HepG2 (cell line): Measurements from ENCODE around the gene CCM2L. TPM values are rescaled to one million over a fixed set of nuclear protein-coding genes. Genes with fewer than 3 reads are reported as not detected.

Experiments
- ATAC-seq: fragments of 200-7000 bp; cut with Tn5 transposase; 3 replicates; pipeline ENCODE4 v1.9.1; 2020; ENCODE audit warnings: mild to moderate bottlenecking, moderate library complexity
- BruUV-seq: library from RNA; stranded (reverse); fragments of 400-500 nt; replicated peaks from 2 replicates; lab custom pipeline; 2021; lab: Mats Ljungman, UMichigan
- CTCF ChIA-PET: fragments of 300-600 bp; formaldehyde crosslinking; extraction: SDS; loops from one replicate; lab custom pipeline; 2021; ENCODE audit warnings: low total read pairs, inconsistent platforms, low intra/inter-chr PET ratio; lab: Yijun Ruan, JAX
- POLR2A ChIA-PET: fragments of 350-600 bp; sonication (Branson Sonifier 250); formaldehyde crosslinking; loops from one replicate; lab custom pipeline; 2020; ENCODE audit warnings: antibody characterized with exemption, inconsistent platforms; lab: Yijun Ruan, JAX
- DNase-seq: peaks from one replicate; pipeline ENCODE4 v3.0.0-alpha.2; 2015; ENCODE audit warnings: low spot score
- FAIRE-seq: peaks from 3 replicates; lab custom pipeline; 2011; peaks lifted over from hg19 to GRCh38; lab: Jason Lieb, UNC
- H2AFZ ChIP-seq: one replicate; pipeline ENCODE4 v1.6.1; 2011; ENCODE audit warnings: low read length, inconsistent platforms
- H3K27ac ChIP-seq: fragments of 300-600 bp; 3 replicates; pipeline ENCODE4 v1.8.0; 2011; ENCODE audit warnings: mixed run types, mild to moderate bottlenecking, mixed read lengths, low read length, inconsistent platforms; ENCODE audit not compliant: insufficient read depth; ENCODE audit errors: extremely low read length
- H3K27me3 ChIP-seq, 2 experiments: fragments of 200-600 bp in 1 of 2; 2 replicates in 1 of 2; 3 replicates in 1 of 2; pipeline versions ENCODE4 v1.6.0 to v1.8.0; 2011; ENCODE audit warnings: low read length in 2 of 2, mild to moderate bottlenecking in 2 of 2, moderate library complexity in 2 of 2, inconsistent platforms in 1 of 2; ENCODE audit not compliant: insufficient read depth in 2 of 2, control insufficient read depth in 1 of 2
- H3K36me3 ChIP-seq, 2 experiments: fragments of 200-600 bp in 1 of 2; replicated peaks in 1 of 2; 2 replicates in 1 of 2; 3 replicates in 1 of 2; pipeline versions ENCODE4 v1.5.1 to v1.8.0; 2011; ENCODE audit warnings: low read length in 2 of 2, inconsistent platforms in 1 of 2; ENCODE audit not compliant: insufficient read depth in 2 of 2, control insufficient read depth in 1 of 2
- H3K4me1 ChIP-seq: 2 replicates; pipeline ENCODE4 v1.5.1; 2012; ENCODE audit warnings: low read length, inconsistent platforms; ENCODE audit not compliant: insufficient read depth
- H3K4me2 ChIP-seq: 2 replicates; pipeline ENCODE4 v1.6.0; 2011; ENCODE audit warnings: low read depth, low read length, inconsistent platforms
- H3K4me3 ChIP-seq, 3 experiments: fragments of 200-600 bp in 1 of 3; sonication (generic), shearing (Covaris generic) in 1 of 3; replicated peaks in 1 of 3; 2 replicates each; pipeline ENCODE4 v1.5.1; 2011 to 2016; ENCODE audit warnings: low read length in 3 of 3, inconsistent platforms in 2 of 3, low read depth in 2 of 3, mild to moderate bottlenecking in 2 of 3, control low read depth in 1 of 3, mixed read lengths in 1 of 3; ENCODE audit not compliant: insufficient read depth in 1 of 3
- H3K79me2 ChIP-seq: one replicate; pipeline ENCODE4 v1.6.1; 2011; ENCODE audit warnings: low read length, inconsistent platforms; ENCODE audit not compliant: insufficient read depth
- H3K9ac ChIP-seq: 2 replicates; pipeline ENCODE4 v1.6.0; 2011; ENCODE audit warnings: mild to moderate bottlenecking, low read depth, low read length, inconsistent platforms; ENCODE audit not compliant: insufficient read depth
- H3K9me3 ChIP-seq: 2 replicates; pipeline ENCODE4 v1.5.1; 2012; ENCODE audit warnings: mild to moderate bottlenecking, low read length
- H4K20me1 ChIP-seq: 2 replicates; pipeline ENCODE4 v1.6.0; 2011; ENCODE audit warnings: inconsistent platforms, mild to moderate bottlenecking, low read length, moderate library complexity; ENCODE audit not compliant: insufficient read depth
- BHLHE40 ChIP-seq: IDR thresholded peaks from 2 replicates; pipeline ENCODE4 v1.6.1; 2011; ENCODE audit warnings: low read length, improper control_type of control experiment
- CCAR2 ChIP-seq: fragments of 200-400 bp; formaldehyde crosslinking; optimal IDR thresholded peaks from 2 replicates; pipeline ENCODE3; 2018; ENCODE audit warnings: low read depth, mild to moderate bottlenecking, low read length, moderate library complexity
- HNRNPK ChIP-seq: fragments of 200-400 bp; formaldehyde crosslinking; IDR thresholded peaks from 2 replicates; pipeline ENCODE4 v1.6.1; 2018; ENCODE audit warnings: low read length, low read depth, moderate library complexity, mild to moderate bottlenecking; ENCODE audit not compliant: poor library complexity, severe bottlenecking
- MTA1 ChIP-seq: sonication (generic); formaldehyde crosslinking; IDR thresholded peaks from 2 replicates; pipeline ENCODE4 v1.4.0; 2020; ENCODE audit warnings: missing genetic modification reagents, mild to moderate bottlenecking, borderline replicate concordance
- NPAS2 ChIP-seq: sonication (generic); formaldehyde crosslinking; IDR thresholded peaks from 2 replicates; pipeline ENCODE4 v1.8.0; 2022; ENCODE audit warnings: mild to moderate bottlenecking, missing genetic modification reagents, borderline replicate concordance
- PRPF4 ChIP-seq: fragments of 200-400 bp; formaldehyde crosslinking; IDR thresholded peaks from 2 replicates; pipeline ENCODE4 v1.6.1; 2016; ENCODE audit warnings: low read length, low read depth; ENCODE audit not compliant: poor library complexity, severe bottlenecking
- SNAPC2 ChIP-seq: sonication (generic); formaldehyde crosslinking; IDR thresholded peaks from 2 replicates; pipeline ENCODE4 v1.8.1; 2022; ENCODE audit warnings: mild to moderate bottlenecking, missing genetic modification reagents
- ZNF383 ChIP-seq: sonication (generic); formaldehyde crosslinking; IDR thresholded peaks from 2 replicates; pipeline ENCODE4 v1.4.0; 2020; ENCODE audit warnings: missing genetic modification reagents, mild to moderate bottlenecking, borderline replicate concordance
- ZNF552 ChIP-seq: sonication (generic); formaldehyde crosslinking; IDR thresholded peaks from 2 replicates; pipeline ENCODE4 v1.9.0; 2022; ENCODE audit warnings: missing genetic modification reagents, mild to moderate bottlenecking, borderline replicate concordance
- ZSCAN9 ChIP-seq: IDR thresholded peaks from 2 replicates; pipeline ENCODE4 v1.6.1; 2016; ENCODE audit warnings: borderline replicate concordance
- WGBS: methylation state at CpG from one replicate; pipeline ENCODE4 v1.1.6; 2017; ENCODE audit warnings: low lambda C conversion rate; 5-methylcytosine and 5-hydroxymethylcytosine counted together
- in situ Hi-C: cut with HindIII; loops from 2 replicates; pipeline ENCODE4 v1.10.0; 2017; ENCODE audit warnings: low pct_unique_long_range_greater_than_20kb; ENCODE audit not compliant: extremely low pct_ligation_motif_present
- intact Hi-C: fragments of 100-400 bp; cut with micrococcal nuclease; formaldehyde crosslinking; loops from one replicate; pipeline ENCODE4 v1.10.0; 2022; ENCODE audit not compliant: unreplicated experiment
- polyA plus RNA-seq, 8 experiments: library from polyadenylated mRNA; depleted of rRNA in 3 of 8; stranded (reverse) in 7 of 8; unstranded in 1 of 8; fragments of >200 nt; fragmentation: Illumina TruSeq in 4 of 8; extraction: Trizol in 4 of 8; gene quantifications; 2 replicates each; pipeline versions ENCODE4 v1.2.1 to v1.2.3, GENCODE V29; 2011 to 2016; ENCODE audit warnings: low read depth in 4 of 8, missing spikeins in 1 of 8, mixed read lengths in 1 of 8; ENCODE audit not compliant: insufficient read depth in 1 of 8
- total RNA-seq, 5 experiments: library from RNA; depleted of rRNA; stranded (reverse); fragments of >200 nt; fragmentation: Illumina TruSeq; extraction: Trizol; gene quantifications; 2 replicates each; pipeline ENCODE4 v1.2.3, GENCODE V29; 2016; ENCODE audit warnings: low read depth in 1 of 5
- TF ChIP-seq, protein P1 (sequence below), 2 experiments: IDR thresholded peaks; 2 replicates each; pipeline ENCODE4 v1.6.1; 2011 to 2012; ENCODE audit warnings: low read length in 2 of 2, borderline replicate concordance in 1 of 2, low read depth in 1 of 2, mild to moderate bottlenecking in 1 of 2, moderate library complexity in 1 of 2
- TF ChIP-seq, protein P2 (sequence below), 2 experiments: fragments of 450-650 bp in 1 of 2; sonication (generic) in 1 of 2; formaldehyde crosslinking; IDR thresholded peaks; 2 replicates each; pipeline versions ENCODE4 v1.5.0 to v1.8.0; 2020 to 2022; ENCODE audit warnings: mild to moderate bottlenecking in 1 of 2, missing genetic modification reagents in 1 of 2
- TF ChIP-seq, protein P3 (sequence below): sonication (generic); formaldehyde crosslinking; IDR thresholded peaks from 2 replicates; pipeline ENCODE4 v1.9.0; 2021; ENCODE audit warnings: missing genetic modification reagents, borderline replicate concordance
- TF ChIP-seq, protein P4 (sequence below): sonication (generic); formaldehyde crosslinking; IDR thresholded peaks from 2 replicates; pipeline ENCODE4 v1.8.1; 2022; ENCODE audit warnings: low read depth, mild to moderate bottlenecking, missing genetic modification reagents

The CCM2L gene
- total and polyA plus RNA-seq, 2 of the 13 experiments (the other 11 are each of a cell fraction or from before 2014, with no cell fraction given) = 0.15 TPM; not detected in 1

DNA sequence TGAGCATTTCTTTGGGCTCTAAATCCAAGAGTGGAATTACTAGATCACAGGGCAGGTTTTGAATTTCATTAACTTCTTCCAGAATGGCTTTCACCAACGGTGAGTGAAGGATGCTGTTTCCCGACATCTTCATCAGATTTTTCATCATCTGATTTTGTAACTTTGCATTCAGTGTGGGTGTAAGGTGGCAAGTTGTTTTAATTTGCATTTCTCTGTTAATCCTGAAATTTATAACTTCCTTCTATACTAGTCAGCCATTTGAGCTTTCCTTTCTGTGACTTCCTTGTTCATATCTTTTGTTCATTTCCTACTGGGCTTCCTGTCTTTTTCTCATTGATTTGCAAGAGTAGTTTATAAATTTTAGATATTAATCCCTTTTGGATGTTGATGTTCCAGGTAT lies 23.1 kb downstream of the CCM2L start:
- Histone ChIP-seq H3K27ac (no peak overlapping the region), H3K36me3 (no peaks in the 10 kb centered on the region), H3K27me3 (peaks cover 1 to 41% of the 10 kb centered on the region in 2 experiments; a peak in 4 of 5 replicates), H3K4me3 (no peak overlapping the region), H4K20me1 (no peaks in the 10 kb centered on the region), H3K4me1 (peaks cover 17% of the 10 kb centered on the region), H2AFZ (no peak overlapping the region), H3K4me2 (no peak overlapping the region), H3K9ac (no peak overlapping the region), H3K79me2 (no peaks in the 10 kb centered on the region), H3K9me3 (no peaks in the 10 kb centered on the region)
- ChIA-PET CTCF (no interaction called here), POLR2A (no interaction called here)
- ATAC-seq = no peak
- WGBS = 7% methylated on average over 2 of the region's 2 CpGs
- BruUV-seq = no TSS peak
- no peak for FAIRE-seq
- in situ Hi-C loops (loop anchor here (5.0 kb wide), 1 partner anchor 211 kb away; no protein-coding TSS in a partner anchor), intact Hi-C loops (loop anchor here (5.0 kb wide), 2 partner anchors 59 to 81 kb away; partner anchors contain the start of gene PDRG1)
- DNase-seq = no peak
- TF ChIP-seq, protein P1, sequence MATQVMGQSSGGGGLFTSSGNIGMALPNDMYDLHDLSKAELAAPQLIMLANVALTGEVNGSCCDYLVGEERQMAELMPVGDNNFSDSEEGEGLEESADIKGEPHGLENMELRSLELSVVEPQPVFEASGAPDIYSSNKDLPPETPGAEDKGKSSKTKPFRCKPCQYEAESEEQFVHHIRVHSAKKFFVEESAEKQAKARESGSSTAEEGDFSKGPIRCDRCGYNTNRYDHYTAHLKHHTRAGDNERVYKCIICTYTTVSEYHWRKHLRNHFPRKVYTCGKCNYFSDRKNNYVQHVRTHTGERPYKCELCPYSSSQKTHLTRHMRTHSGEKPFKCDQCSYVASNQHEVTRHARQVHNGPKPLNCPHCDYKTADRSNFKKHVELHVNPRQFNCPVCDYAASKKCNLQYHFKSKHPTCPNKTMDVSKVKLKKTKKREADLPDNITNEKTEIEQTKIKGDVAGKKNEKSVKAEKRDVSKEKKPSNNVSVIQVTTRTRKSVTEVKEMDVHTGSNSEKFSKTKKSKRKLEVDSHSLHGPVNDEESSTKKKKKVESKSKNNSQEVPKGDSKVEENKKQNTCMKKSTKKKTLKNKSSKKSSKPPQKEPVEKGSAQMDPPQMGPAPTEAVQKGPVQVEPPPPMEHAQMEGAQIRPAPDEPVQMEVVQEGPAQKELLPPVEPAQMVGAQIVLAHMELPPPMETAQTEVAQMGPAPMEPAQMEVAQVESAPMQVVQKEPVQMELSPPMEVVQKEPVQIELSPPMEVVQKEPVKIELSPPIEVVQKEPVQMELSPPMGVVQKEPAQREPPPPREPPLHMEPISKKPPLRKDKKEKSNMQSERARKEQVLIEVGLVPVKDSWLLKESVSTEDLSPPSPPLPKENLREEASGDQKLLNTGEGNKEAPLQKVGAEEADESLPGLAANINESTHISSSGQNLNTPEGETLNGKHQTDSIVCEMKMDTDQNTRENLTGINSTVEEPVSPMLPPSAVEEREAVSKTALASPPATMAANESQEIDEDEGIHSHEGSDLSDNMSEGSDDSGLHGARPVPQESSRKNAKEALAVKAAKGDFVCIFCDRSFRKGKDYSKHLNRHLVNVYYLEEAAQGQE (IDR thresholded peaks at IDR 0.05; ENCODE audit: borderline replicate concordance in 1 of 2, low read depth in 1 of 2, low read length in 2 of 2) = no peak
- TF ChIP-seq ZNF552 (CRISPR knock-in tag) = no peak
- no peak for TF ChIP-seq MTA1
- TF ChIP-seq, protein P2, sequence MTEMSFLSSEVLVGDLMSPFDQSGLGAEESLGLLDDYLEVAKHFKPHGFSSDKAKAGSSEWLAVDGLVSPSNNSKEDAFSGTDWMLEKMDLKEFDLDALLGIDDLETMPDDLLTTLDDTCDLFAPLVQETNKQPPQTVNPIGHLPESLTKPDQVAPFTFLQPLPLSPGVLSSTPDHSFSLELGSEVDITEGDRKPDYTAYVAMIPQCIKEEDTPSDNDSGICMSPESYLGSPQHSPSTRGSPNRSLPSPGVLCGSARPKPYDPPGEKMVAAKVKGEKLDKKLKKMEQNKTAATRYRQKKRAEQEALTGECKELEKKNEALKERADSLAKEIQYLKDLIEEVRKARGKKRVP (CRISPR knock-in tag; IDR thresholded peaks at IDR 0.05) = no peak
- no peak for TF ChIP-seq ZNF383 (CRISPR knock-in tag)
- no peak for TF ChIP-seq BHLHE40
- TF ChIP-seq PRPF4 = no peak
- TF ChIP-seq, protein P3, sequence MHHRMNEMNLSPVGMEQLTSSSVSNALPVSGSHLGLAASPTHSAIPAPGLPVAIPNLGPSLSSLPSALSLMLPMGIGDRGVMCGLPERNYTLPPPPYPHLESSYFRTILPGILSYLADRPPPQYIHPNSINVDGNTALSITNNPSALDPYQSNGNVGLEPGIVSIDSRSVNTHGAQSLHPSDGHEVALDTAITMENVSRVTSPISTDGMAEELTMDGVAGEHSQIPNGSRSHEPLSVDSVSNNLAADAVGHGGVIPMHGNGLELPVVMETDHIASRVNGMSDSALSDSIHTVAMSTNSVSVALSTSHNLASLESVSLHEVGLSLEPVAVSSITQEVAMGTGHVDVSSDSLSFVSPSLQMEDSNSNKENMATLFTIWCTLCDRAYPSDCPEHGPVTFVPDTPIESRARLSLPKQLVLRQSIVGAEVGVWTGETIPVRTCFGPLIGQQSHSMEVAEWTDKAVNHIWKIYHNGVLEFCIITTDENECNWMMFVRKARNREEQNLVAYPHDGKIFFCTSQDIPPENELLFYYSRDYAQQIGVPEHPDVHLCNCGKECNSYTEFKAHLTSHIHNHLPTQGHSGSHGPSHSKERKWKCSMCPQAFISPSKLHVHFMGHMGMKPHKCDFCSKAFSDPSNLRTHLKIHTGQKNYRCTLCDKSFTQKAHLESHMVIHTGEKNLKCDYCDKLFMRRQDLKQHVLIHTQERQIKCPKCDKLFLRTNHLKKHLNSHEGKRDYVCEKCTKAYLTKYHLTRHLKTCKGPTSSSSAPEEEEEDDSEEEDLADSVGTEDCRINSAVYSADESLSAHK = no peak
- TF ChIP-seq HNRNPK = no peak
- no peak for TF ChIP-seq NPAS2 (CRISPR knock-in tag)
- no peak for TF ChIP-seq CCAR2
- no peak for TF ChIP-seq ZSCAN9
- TF ChIP-seq, protein P4, sequence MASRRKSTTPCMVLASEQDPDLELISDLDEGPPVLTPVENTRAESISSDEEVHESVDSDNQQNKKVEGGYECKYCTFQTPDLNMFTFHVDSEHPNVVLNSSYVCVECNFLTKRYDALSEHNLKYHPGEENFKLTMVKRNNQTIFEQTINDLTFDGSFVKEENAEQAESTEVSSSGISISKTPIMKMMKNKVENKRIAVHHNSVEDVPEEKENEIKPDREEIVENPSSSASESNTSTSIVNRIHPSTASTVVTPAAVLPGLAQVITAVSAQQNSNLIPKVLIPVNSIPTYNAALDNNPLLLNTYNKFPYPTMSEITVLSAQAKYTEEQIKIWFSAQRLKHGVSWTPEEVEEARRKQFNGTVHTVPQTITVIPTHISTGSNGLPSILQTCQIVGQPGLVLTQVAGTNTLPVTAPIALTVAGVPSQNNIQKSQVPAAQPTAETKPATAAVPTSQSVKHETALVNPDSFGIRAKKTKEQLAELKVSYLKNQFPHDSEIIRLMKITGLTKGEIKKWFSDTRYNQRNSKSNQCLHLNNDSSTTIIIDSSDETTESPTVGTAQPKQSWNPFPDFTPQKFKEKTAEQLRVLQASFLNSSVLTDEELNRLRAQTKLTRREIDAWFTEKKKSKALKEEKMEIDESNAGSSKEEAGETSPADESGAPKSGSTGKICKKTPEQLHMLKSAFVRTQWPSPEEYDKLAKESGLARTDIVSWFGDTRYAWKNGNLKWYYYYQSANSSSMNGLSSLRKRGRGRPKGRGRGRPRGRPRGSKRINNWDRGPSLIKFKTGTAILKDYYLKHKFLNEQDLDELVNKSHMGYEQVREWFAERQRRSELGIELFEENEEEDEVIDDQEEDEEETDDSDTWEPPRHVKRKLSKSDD (CRISPR knock-in tag) = no peak
- no peak for TF ChIP-seq SNAPC2 (CRISPR knock-in tag)
